Erythroblast (primary cell): Measurements from ENCODE around the gene BCL2.

Source experiments
- GATA1 ChIP-seq: IDR thresholded peaks from 2 replicates; pipeline ENCODE4 v1.6.1; 2011; ENCODE audit warnings: low read depth, mild to moderate bottlenecking, control low read depth, low read length, moderate library complexity
- POLR2A ChIP-seq: IDR thresholded peaks from 2 replicates; pipeline ENCODE4 v1.6.1; 2011; ENCODE audit warnings: mild to moderate bottlenecking, low read length

DNA sequence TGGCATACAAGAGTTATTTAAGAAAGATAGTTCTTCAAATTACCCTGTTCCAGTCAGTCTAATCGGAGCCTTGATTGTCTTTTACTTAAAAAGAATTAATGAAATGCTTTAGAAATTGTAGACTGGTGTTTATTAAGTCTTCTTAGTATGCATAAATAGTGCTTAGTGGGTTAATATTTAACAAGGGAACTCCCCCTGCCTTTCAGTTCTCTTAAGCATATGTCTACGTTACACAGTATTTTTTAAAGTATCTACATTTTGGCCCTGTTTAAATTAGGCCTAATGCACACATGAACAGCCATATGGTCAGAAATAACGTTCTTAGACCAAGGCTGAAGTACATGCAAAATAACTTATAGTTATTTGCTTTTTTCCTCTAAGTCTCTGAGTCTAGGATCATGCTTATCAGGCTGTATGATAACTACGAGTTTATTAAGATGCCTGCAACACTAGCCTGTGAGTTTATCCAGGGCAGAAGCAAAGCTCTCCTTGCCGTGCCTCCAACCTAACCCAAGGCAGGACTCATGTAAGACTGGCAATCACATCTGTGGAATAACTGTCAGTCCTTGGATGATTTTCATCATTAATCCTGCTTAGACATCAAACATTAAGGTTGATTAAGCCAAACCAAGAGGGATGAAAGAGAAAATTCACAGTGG is 6.7 kb downstream of the BCL2 start:
- no peak for TF ChIP-seq POLR2A
- no peak for TF ChIP-seq GATA1
